Spinal cord (tissue), 10 donors: ENCODE measurements around the gene MRPL44. TPM values are rescaled to one million over a fixed set of nuclear protein-coding genes. Genes with fewer than 3 reads are reported as not detected.
"Not testable (repeated sequence)": the region's sequence is repeated elsewhere in the genome, so short reads cannot be mapped to it uniquely, and the experiment has no call there.

Experiments used
- DNase-seq, 6 donors: peaks; one replicate each; pipeline versions ENCODE4 v3.0.0 to v3.0.0-alpha.2; 2013 to 2015; ENCODE audit warnings: low spot score in 6 of 6, low read depth in 4 of 6
- H3K27ac ChIP-seq: one replicate; pipeline ENCODE4 v1.5.1; 2013; ENCODE audit warnings: low read depth, low read length, control low read depth
- H3K27me3 ChIP-seq: one replicate; pipeline ENCODE4 v1.6.1; 2013; ENCODE audit warnings: low read length; ENCODE audit not compliant: control insufficient read depth, insufficient read depth
- H3K36me3 ChIP-seq: one replicate; pipeline ENCODE4 v1.6.1; 2013; ENCODE audit warnings: low read length; ENCODE audit not compliant: control insufficient read depth, insufficient read depth
- H3K4me1 ChIP-seq: one replicate; pipeline ENCODE4 v1.6.1; 2013; ENCODE audit warnings: low read length; ENCODE audit not compliant: control insufficient read depth, insufficient read depth
- H3K4me3 ChIP-seq: one replicate; pipeline ENCODE4 v1.5.1; 2013; ENCODE audit warnings: low read depth, low read length, control low read depth
- H3K9me3 ChIP-seq: one replicate; pipeline ENCODE4 v1.6.1; 2013; ENCODE audit warnings: low read length; ENCODE audit not compliant: control insufficient read depth, insufficient read depth
- WGBS: methylation state at CpG from one replicate; pipeline ENCODE4 v1.1.5; 2013; ENCODE audit warnings: missing lambda C conversion rate; ENCODE audit not compliant: insufficient coverage; 5-methylcytosine and 5-hydroxymethylcytosine counted together
- polyA plus RNA-seq, 2 donors: library from polyadenylated mRNA; unstranded; fragments of 120-200 nt; gene quantifications; one replicate each; pipeline ENCODE4 v1.2.1, GENCODE V29; 2013; ENCODE audit not compliant: insufficient read length in 2 of 2
- total RNA-seq, 2 donors: library from RNA; depleted of rRNA in 1 of 2; stranded (reverse); fragments of 120-200 nt in 1 of 2; fragments of >200 nt in 1 of 2; gene quantifications; one replicate each; pipeline versions ENCODE4 v1.2.3 to v1.2.4, GENCODE V29; 2013 to 2014
- donor health status: healthy.

The MRPL44 gene
- total and polyA plus RNA-seq, 4 donors, result 34.4 to 51.7 (median 40.3) TPM

- DNase-seq, result no peak
- no peak overlapping the region for H3K4me3 ChIP-seq
- no peaks in the 10 kb centered on the region for H3K9me3 ChIP-seq
- H3K36me3 ChIP-seq, result peaks cover 35% of the 10 kb centered on the region
- no peaks in the 10 kb centered on the region for H3K27me3 ChIP-seq
- 47% methylated on average over 4 of the region's 5 CpGs for WGBS
- H3K27ac ChIP-seq, result no peak overlapping the region
- peaks cover 13% of the 10 kb centered on the region for H3K4me1 ChIP-seq
Observed at GRCh38 chr2:223997938-223998337, 40.7 kb downstream of the MRPL44 start.

DNA sequence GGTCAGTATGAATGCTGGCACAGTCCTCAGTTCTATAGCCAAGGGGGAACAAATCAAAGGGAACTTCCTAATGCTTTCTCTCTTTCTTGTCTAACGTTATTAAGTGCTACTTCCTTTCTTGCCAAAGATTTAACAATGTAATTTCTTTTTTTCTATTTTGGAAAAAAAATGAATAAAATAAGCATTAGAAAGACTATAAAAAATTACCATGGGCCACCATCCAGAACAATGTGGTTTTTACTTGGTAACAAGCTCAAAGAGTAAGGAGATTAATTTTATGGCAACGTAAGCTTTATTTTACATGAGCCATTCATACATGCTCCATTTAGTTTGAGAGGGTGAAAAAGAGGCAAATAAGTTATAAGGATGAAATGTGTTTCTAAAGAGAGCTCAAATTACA is 41.7 kb downstream of the MRPL44 start:
- H3K27ac ChIP-seq, result no peak overlapping the region
- H3K27me3 ChIP-seq, result no peaks in the 10 kb centered on the region
- peak in 1 of 6 donors; percentile 60 for DNase-seq
- H3K4me3 ChIP-seq, result no peak overlapping the region
- no CpG with 5 or more reads among the region's 2 CpGs for WGBS
- peaks cover 35% of the 10 kb centered on the region for H3K36me3 ChIP-seq
- no peaks in the 10 kb centered on the region for H3K9me3 ChIP-seq
- peaks cover 17% of the 10 kb centered on the region for H3K4me1 ChIP-seq

GRCh38 chr2:223999862-224000261 is 42.6 kb downstream of the MRPL44 start:
- no peaks in the 10 kb centered on the region for H3K27me3 ChIP-seq
- peaks cover 34% of the 10 kb centered on the region for H3K36me3 ChIP-seq
- H3K9me3 ChIP-seq, result no peaks in the 10 kb centered on the region
- H3K4me1 ChIP-seq, result peaks cover 22% of the 10 kb centered on the region
- WGBS, result 88% methylated on average over 11 of the region's 11 CpGs
- no peak overlapping the region for H3K27ac ChIP-seq
- no peak overlapping the region for H3K4me3 ChIP-seq
- no peak for DNase-seq

DNA sequence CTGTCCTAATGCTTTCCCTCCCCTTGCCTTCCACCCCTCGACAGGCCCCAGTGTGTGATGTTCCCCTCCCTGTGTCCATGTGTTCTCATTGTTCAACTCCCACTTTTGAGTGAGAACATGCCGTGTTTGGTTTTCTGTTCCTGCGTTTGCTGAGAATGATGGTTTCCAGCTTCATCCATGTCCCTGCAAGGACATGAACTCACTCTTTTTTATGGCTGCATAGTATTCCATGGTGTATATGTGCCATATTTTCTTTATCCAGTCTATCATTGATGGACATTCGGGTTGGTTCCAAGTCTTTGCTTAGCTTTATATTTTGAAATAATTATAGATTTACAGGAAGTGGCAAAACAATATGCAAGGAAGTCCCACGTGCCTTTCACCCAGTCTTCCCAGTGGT is 43.4 kb downstream of the MRPL44 start:
- H3K27me3 ChIP-seq, H3K27ac ChIP-seq, H3K4me3 ChIP-seq, DNase-seq, H3K9me3 ChIP-seq: not testable (repeated sequence)
- Histone ChIP-seq H3K36me3 (peaks cover 31% of the 10 kb centered on the region), H3K4me1 (peaks cover 22% of the 10 kb centered on the region)
- 100% methylated on average over 2 of the region's 5 CpGs for WGBS

DNA sequence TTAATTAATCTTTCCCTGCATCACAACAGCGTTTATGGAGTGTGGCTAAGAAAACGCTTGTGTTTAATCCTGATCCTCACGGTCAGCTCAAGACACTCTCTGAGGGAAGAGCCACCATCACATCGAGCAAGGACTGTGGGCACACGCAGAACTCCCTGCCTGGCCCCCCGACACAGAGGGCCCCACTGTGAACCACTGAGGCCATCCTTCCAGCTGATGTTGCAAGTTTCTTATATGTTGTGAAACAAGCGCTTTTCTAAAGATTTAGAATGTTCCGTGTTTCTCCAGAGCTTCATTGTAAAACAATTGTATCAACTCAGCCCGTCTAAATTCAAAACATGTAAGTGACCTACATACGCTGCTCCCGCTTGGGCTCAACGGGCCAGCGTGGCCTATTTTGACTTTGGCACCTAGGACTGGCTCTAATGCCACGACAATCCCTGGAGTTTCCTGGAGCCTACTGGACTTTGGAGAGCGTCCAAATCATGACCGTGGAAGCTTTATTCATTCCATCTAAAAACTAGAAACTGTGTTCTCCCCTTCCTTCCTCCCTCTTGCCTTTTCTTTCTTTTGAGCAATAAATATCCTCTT is 46.9 kb downstream of the MRPL44 start:
- H3K27ac ChIP-seq, result no peak overlapping the region
- 66% methylated on average over 15 of the region's 16 CpGs for WGBS

GRCh38 chr2:224008702-224009261 is 51.5 kb downstream of the MRPL44 start:
- Histone ChIP-seq H3K27ac (no peak overlapping the region), H3K9me3 (no peaks in the 10 kb centered on the region), H3K27me3 (no peaks in the 10 kb centered on the region), H3K36me3 (no peaks in the 10 kb centered on the region), H3K4me1 (peaks cover 18% of the 10 kb centered on the region), H3K4me3 (no peak overlapping the region)
- peak in 1 of 6 donors; percentile 57 for DNase-seq
- 47% methylated on average over 11 of the region's 12 CpGs for WGBS

More for the DNA sequence above, 46.9 kb downstream of the MRPL44 start:
- peaks cover 23% of the 10 kb centered on the region for H3K4me1 ChIP-seq
- H3K9me3 ChIP-seq, result no peaks in the 10 kb centered on the region
- DNase-seq, result peak in 1 of 6 donors; percentile 43
- H3K36me3 ChIP-seq, result peaks cover 15% of the 10 kb centered on the region
- no peaks in the 10 kb centered on the region for H3K27me3 ChIP-seq
- H3K4me3 ChIP-seq, result no peak overlapping the region

DNA sequence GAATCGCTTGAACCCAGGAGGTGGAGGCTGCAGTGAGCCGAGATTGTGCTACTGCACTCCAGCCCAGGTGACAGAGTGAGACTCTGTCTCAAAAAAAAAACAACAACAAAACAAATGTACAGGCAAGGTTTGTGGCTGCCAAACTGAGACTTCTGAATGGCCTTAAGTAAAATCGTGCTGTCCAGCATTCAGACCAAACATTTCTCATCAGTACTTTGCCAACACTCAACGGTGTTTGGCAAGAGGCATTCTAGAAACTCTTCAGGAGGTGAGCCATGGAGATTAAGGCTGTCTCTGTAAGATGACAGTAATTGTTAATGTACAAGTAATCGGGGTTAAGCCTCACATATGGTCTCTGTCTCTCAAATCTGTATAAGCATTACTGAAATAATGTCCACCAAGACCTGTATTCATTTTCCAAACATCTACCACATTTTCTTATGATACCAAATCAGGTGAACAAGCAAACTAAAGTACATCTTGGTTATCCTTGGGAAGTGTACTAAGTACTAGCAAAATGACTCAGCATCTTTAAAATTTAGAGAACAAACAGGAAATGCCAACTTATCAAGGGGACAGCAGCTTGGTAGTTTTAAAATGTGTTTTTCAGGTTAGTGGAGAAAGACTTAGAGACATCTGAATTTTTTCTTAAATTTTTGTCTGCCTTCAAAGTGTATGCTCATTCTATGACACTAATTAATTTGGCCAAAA is 52.5 kb downstream of the MRPL44 start:
- DNase-seq, result no peak
- no peak overlapping the region for H3K27ac ChIP-seq
- WGBS, result 75% methylated on average over 2 of the region's 5 CpGs
- H3K27me3 ChIP-seq, result no peaks in the 10 kb centered on the region
- no peaks in the 10 kb centered on the region for H3K36me3 ChIP-seq
- peaks cover 19% of the 10 kb centered on the region for H3K4me1 ChIP-seq
- H3K9me3 ChIP-seq, result no peaks in the 10 kb centered on the region
- no peak overlapping the region for H3K4me3 ChIP-seq

DNA sequence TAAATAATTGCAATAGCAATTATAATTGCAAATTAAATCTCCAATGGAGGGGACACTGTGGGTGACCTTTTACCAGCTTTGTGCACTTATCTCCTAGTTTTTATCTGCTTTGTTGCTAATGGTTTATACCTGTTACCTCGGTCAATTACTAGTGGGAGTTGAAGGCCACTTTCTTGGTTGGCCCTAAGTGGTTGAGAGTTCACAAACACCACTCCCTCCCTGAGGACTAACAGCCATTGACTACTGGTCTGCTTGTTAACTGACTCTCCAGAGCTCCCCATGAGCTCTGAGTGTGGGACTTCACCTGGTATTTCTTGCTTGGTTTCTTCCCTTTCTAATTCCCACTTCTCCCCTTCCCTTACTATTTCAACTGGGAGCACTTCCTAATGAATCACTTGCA is 54.6 kb downstream of the MRPL44 start:
- Histone ChIP-seq H3K36me3 (no peaks in the 10 kb centered on the region), H3K4me3 (no peak overlapping the region), H3K4me1 (peaks cover 24% of the 10 kb centered on the region), H3K9me3 (no peaks in the 10 kb centered on the region), H3K27me3 (no peaks in the 10 kb centered on the region), H3K27ac (no peak overlapping the region)
- no CpG with 5 or more reads among the region's 1 CpG for WGBS
- DNase-seq, result no peak

DNA sequence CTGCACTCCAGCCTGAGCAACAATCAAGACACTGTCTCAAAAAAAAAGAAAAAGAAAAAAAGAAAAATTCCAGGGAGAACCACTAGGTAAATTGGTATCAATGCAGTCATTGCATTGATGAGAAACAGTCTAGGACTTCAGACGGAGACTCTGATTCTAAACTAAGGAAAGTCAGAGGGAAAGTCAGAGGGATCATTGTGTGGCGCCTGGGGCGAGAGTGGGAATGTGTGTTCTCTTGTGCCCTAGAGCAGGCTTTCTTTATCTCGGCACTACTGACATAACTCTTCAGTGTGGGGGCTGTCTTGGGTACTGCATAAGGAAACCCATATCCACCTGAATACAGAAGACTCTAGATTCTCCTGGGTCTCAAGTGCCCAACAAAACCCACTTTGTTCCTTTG is 57.1 kb downstream of the MRPL44 start:
- Histone ChIP-seq H3K36me3 (no peaks in the 10 kb centered on the region), H3K27me3 (no peaks in the 10 kb centered on the region), H3K4me3 (no peak overlapping the region), H3K27ac (no peak overlapping the region), H3K9me3 (no peaks in the 10 kb centered on the region), H3K4me1 (peaks cover 23% of the 10 kb centered on the region)
- 46% methylated on average over 1 of the region's 4 CpGs for WGBS
- DNase-seq, result no peak

DNA sequence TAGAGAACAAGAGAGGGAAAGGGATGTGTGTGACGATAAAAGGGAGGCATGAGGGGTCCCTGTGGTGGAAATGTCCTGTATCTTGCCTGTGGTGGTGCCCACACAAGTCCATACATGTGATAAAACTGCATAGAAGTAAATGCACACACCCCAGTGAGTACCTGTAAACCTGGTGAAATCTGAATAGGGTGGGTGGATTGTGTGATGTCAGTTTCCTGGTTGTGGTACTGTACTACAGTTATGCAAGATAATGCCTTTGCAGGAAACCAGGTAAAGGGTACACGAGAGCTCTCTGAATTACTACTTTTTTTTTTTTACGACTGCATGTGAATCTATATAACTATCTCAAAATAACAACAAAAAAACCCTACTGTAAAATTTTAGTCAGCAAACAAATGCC is 59.7 kb downstream of the MRPL44 start:
- no peaks in the 10 kb centered on the region for H3K36me3 ChIP-seq
- H3K4me3 ChIP-seq, result no peak overlapping the region
- H3K27ac ChIP-seq, result no peak overlapping the region
- no peaks in the 10 kb centered on the region for H3K27me3 ChIP-seq
- no peaks in the 10 kb centered on the region for H3K9me3 ChIP-seq
- 100% methylated on average over 2 of the region's 3 CpGs for WGBS
- peaks cover 20% of the 10 kb centered on the region for H3K4me1 ChIP-seq
- no peak for DNase-seq
